Lower leg skin (tissue), 3 donors: ENCODE results near the gene CRELD2.

Experiments
- CTCF ChIP-seq, 3 donors: fragments of 450-650 bp; IDR thresholded peaks; one replicate each; pipeline ENCODE4 v1.5.1; 2016; ENCODE audit warnings: antibody characterized with exemption in 3 of 3, mild to moderate bottlenecking in 3 of 3, moderate library complexity in 2 of 3
- POLR2A ChIP-seq, 2 donors: fragments of 450-650 bp; IDR thresholded peaks; one replicate each; pipeline ENCODE4 v1.6.1; 2016 to 2017; ENCODE audit warnings: antibody characterized with exemption in 2 of 2, mild to moderate bottlenecking in 1 of 2, moderate library complexity in 1 of 2

GRCh38 chr22:49925525-49926128, 7.2 kb downstream of the CRELD2 start:
- TF ChIP-seq CTCF (IDR thresholded peaks at IDR 0.05): no peak
- no peak for TF ChIP-seq POLR2A (IDR thresholded peaks at IDR 0.05)
